Prostate gland (tissue), 2 donors: ENCODE measurements around the gene PARP14.

Source experiments
- POLR2A ChIP-seq: fragments of 450-650 bp; IDR thresholded peaks from one replicate; pipeline ENCODE4 v1.6.1; 2016; ENCODE audit warnings: antibody characterized with exemption, mild to moderate bottlenecking
- POLR2AphosphoS5 ChIP-seq: sonication (generic); formaldehyde crosslinking; IDR thresholded peaks from one replicate; pipeline ENCODE4 v1.6.1; 2017; ENCODE audit warnings: antibody characterized with exemption
- TF ChIP-seq, protein P1 (sequence below), 4 experiments: fragments of 200-600 bp in 2 of 4; fragments of 450-650 bp in 2 of 4; sonication (generic) in 2 of 4; IDR thresholded peaks; 1 replicate in 3 of 4; 2 replicates in 1 of 4; pipeline ENCODE4 v1.5.1; 2016 to 2019; ENCODE audit warnings: antibody characterized with exemption in 4 of 4, mild to moderate bottlenecking in 2 of 4, moderate library complexity in 2 of 4

DNA sequence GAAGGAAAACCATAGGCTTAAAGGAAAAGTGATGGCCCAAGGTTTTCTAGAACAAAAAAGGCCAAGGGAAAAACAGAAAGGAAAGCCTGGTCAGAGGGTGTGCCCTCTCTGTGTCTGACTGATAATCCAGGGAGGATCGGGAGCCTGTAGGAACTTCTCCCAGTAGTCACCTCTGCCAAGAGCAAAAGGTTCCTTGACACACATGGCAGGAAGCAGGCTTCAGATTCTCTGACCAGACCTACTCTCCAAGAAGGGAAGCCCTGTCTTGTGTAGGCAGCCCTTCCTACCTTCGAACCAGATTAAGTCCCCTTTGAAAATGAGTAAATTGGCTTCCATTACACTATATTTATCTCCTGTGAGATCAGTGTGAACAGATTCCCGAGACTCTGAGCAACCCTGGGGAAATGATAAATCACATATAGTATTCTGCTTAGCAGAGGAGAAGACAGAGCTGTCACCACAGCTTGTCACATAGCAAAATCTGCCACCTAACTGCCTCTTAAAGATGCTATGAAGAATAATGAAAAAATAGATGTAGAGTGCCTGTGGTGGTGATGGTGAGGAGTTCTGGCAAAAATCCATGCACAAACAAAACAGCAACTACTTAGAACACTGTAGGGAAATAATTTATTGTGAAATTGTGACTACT lies 38.8 kb downstream of the PARP14 start:
- TF ChIP-seq POLR2A (no peak), POLR2AphosphoS5 (no peak)
- TF ChIP-seq, protein P1, sequence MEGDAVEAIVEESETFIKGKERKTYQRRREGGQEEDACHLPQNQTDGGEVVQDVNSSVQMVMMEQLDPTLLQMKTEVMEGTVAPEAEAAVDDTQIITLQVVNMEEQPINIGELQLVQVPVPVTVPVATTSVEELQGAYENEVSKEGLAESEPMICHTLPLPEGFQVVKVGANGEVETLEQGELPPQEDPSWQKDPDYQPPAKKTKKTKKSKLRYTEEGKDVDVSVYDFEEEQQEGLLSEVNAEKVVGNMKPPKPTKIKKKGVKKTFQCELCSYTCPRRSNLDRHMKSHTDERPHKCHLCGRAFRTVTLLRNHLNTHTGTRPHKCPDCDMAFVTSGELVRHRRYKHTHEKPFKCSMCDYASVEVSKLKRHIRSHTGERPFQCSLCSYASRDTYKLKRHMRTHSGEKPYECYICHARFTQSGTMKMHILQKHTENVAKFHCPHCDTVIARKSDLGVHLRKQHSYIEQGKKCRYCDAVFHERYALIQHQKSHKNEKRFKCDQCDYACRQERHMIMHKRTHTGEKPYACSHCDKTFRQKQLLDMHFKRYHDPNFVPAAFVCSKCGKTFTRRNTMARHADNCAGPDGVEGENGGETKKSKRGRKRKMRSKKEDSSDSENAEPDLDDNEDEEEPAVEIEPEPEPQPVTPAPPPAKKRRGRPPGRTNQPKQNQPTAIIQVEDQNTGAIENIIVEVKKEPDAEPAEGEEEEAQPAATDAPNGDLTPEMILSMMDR (IDR thresholded peaks at IDR 0.05): no peak
